ENCODE results near the gene MBD3L2B.

GRCh38 chr19:7067716-7068115 is 46.5 kb upstream of the MBD3L2B start:
- TF ChIP-seq CTCF (conservative IDR thresholded peaks at IDR 0.05; ENCODE audit: low read depth in 2 of 2) = no peak
- TF ChIP-seq ZNF114 (CRISPR knock-in tag; IDR thresholded peaks at IDR 0.05) = no peak
- no peak for TF ChIP-seq POLR2AphosphoS5 (IDR thresholded peaks at IDR 0.05; ENCODE audit: low read depth)
- no peak for TF ChIP-seq EZH2phosphoT487 (IDR thresholded peaks at IDR 0.05; ENCODE audit: unreplicated experiment)
- no peak for TF ChIP-seq REST (IDR thresholded peaks at IDR 0.05; ENCODE audit: unreplicated experiment)
- TF ChIP-seq EZH2 (IDR thresholded peaks at IDR 0.05; ENCODE audit: low read depth, unreplicated experiment) = no peak
- TF ChIP-seq NANOG (IDR thresholded peaks at IDR 0.05; ENCODE audit: borderline replicate concordance) = no peak
- TF ChIP-seq CREB1 (CRISPR knock-in tag; IDR thresholded peaks at IDR 0.05; ENCODE audit: low read depth) = no peak
- no peak for TF ChIP-seq ZNF331 (CRISPR knock-in tag; IDR thresholded peaks at IDR 0.05; ENCODE audit: low read depth)
- no peak for TF ChIP-seq ETS1 (IDR thresholded peaks at IDR 0.05)
- TF ChIP-seq STAT1 (IDR thresholded peaks at IDR 0.05; ENCODE audit: unreplicated experiment) = no peak
- no peak for TF ChIP-seq JUNB (IDR thresholded peaks at IDR 0.05; ENCODE audit: unreplicated experiment)
